K562 (cell line): ENCODE results near the gene ZCCHC24. TPM values are rescaled to one million over a fixed set of nuclear protein-coding genes. Genes with fewer than 3 reads are reported as not detected.

Experiments
- CAMTA2 ChIP-seq: fragments of 250-450 bp; sonication (Bioruptor Pico); conservative IDR thresholded peaks from 2 replicates; pipeline ENCODE4 v1.5.1; 2022
- CHD1 ChIP-seq: fragments of 200-600 bp; sonication (generic); IDR thresholded peaks from one replicate; pipeline ENCODE4 v1.6.1; 2012; ENCODE audit warnings: mild to moderate bottlenecking, moderate library complexity, low read length, inconsistent platforms
- L3MBTL2 ChIP-seq: fragments of 450-650 bp; IDR thresholded peaks from 2 replicates; pipeline ENCODE4 v1.6.1; 2016; ENCODE audit warnings: mild to moderate bottlenecking, moderate library complexity
- NFXL1 ChIP-seq: fragments of 450-650 bp; formaldehyde crosslinking; IDR thresholded peaks from 2 replicates; pipeline ENCODE4 v1.4.0; 2021; ENCODE audit warnings: mild to moderate bottlenecking
- NONO ChIP-seq, 2 experiments: fragments of 200-400 bp in 1 of 2; fragments of 450-650 bp in 1 of 2; formaldehyde crosslinking in 1 of 2; IDR thresholded peaks; 2 replicates each; pipeline ENCODE4 v1.6.1; 2017; ENCODE audit warnings: low read depth in 2 of 2, mild to moderate bottlenecking in 2 of 2, moderate library complexity in 2 of 2, low read length in 1 of 2
- PHB ChIP-seq: fragments of 250-450 bp; sonication (Bioruptor Pico); IDR thresholded peaks from 2 replicates; pipeline ENCODE4 v1.5.0; 2021
- POLR3A ChIP-seq: IDR thresholded peaks from 2 replicates; pipeline ENCODE4 v1.6.1; 2011; ENCODE audit warnings: borderline replicate concordance, mild to moderate bottlenecking, moderate library complexity; ENCODE audit not compliant: insufficient read length, insufficient read depth; ENCODE audit errors: extremely low read depth
- POLR3G ChIP-seq: IDR thresholded peaks from 2 replicates; pipeline ENCODE4 v1.6.1; 2011; ENCODE audit not compliant: insufficient read length, insufficient replicate concordance; ENCODE audit errors: extremely low read depth
- RBM39 ChIP-seq: fragments of 200-400 bp; formaldehyde crosslinking; optimal IDR thresholded peaks from 2 replicates; pipeline ENCODE3; 2018; ENCODE audit warnings: low read depth, low read length
- SMARCA5 ChIP-seq: fragments of 450-650 bp; IDR thresholded peaks from 2 replicates; pipeline ENCODE4 v1.6.1; 2016
- TRIM28 ChIP-seq: fragments of 450-650 bp; IDR thresholded peaks from 2 replicates; pipeline ENCODE4 v1.6.1; 2017
- ZNF316 ChIP-seq: fragments of 450-650 bp; IDR thresholded peaks from 2 replicates; pipeline ENCODE4 v1.6.1; 2016
- ZNF436 ChIP-seq: fragments of 250-450, 450-650 bp; sonication (Bioruptor Pico); formaldehyde crosslinking; IDR thresholded peaks from 2 replicates; pipeline ENCODE4 v1.7.0; 2020; ENCODE audit warnings: mild to moderate bottlenecking
- ZNF507 ChIP-seq: conservative IDR thresholded peaks from 2 replicates; pipeline ENCODE4 v1.6.1; 2017; ENCODE audit warnings: missing genetic modification characterization, missing compliant biosample characterization
- polyA plus RNA-seq, 8 experiments: library from polyadenylated mRNA; depleted of rRNA in 4 of 8; stranded (reverse) in 5 of 8; unstranded in 3 of 8; fragments of >200 nt; fragmentation: Nextera tagmentation in 2 of 8; fragmentation: Illumina TruSeq in 1 of 8; extraction: Ambion mirVana in 2 of 8; extraction: Trizol in 1 of 8; gene quantifications; 2 replicates each; pipeline versions ENCODE4 v1.2.1 to v1.2.3, GENCODE V29; 2011 to 2014; ENCODE audit warnings: inconsistent platforms in 1 of 8, missing spikeins in 1 of 8
- total RNA-seq, 7 experiments: library from RNA; depleted of rRNA in 6 of 7; stranded (reverse); fragments of >200 nt in 6 of 7; fragmentation: Illumina TruSeq in 2 of 7; extraction: Trizol in 2 of 7; gene quantifications; 2 replicates each; pipeline versions ENCODE4 v1.2.1 to v1.2.3, GENCODE V29; 2011 to 2021; ENCODE audit warnings: low replicate concordance in 1 of 7
- TF ChIP-seq, protein P1 (sequence below): sonication (generic); formaldehyde crosslinking; IDR thresholded peaks from 2 replicates; pipeline ENCODE4 v1.8.0; 2023; ENCODE audit warnings: mild to moderate bottlenecking, missing genetic modification reagents
- TF ChIP-seq, protein P2 (sequence below): fragments of 250-450 bp; sonication (Bioruptor Pico); IDR thresholded peaks from 2 replicates; pipeline ENCODE4 v1.8.0; 2022; ENCODE audit warnings: moderate library complexity, mild to moderate bottlenecking, inconsistent platforms
- TF ChIP-seq, protein P3 (sequence below): fragments of 250-450 bp; sonication (Bioruptor Pico); IDR thresholded peaks from 2 replicates; pipeline ENCODE4 v1.5.0; 2020; ENCODE audit warnings: mild to moderate bottlenecking
- TF ChIP-seq, protein P4 (sequence below): fragments of 450-650 bp; IDR thresholded peaks from 2 replicates; pipeline ENCODE4 v1.6.1; 2016; ENCODE audit warnings: missing biosample characterization, missing genetic modification characterization
- TF ChIP-seq, protein P5 (sequence below): fragments of 450-650 bp; IDR thresholded peaks from 2 replicates; pipeline ENCODE4 v1.6.1; 2018; ENCODE audit warnings: mild to moderate bottlenecking, low read depth; ENCODE audit not compliant: partially characterized antibody
- TF ChIP-seq, protein P6 (sequence below), 2 experiments: IDR thresholded peaks; 2 replicates each; pipeline ENCODE4 v1.6.1; 2012; ENCODE audit warnings: improper control_type of control experiment in 2 of 2, low read depth in 2 of 2, low read length in 2 of 2, borderline replicate concordance in 1 of 2

ZCCHC24 gene
- total and polyA plus RNA-seq, 9 of the 15 experiments (the other 6 are each of a cell fraction or from before 2014, with no cell fraction given) = 0.84 to 11.0 (median 4.6) TPM

DNA sequence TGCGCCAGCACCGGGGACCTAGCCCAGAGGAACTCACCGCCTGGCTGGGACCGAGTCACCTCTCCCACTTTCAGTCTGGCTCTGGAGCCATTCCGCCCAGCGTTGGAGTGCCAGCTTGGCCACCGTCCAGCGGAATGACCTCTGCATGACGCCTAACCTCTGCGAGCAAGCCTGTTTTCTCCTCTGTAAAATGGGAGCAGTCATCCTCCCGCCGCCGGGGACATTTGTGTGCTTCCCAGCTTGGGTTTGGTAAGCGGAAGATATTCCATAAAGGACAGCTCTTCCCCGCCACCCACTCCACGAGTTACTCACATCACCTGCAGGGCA lies 1.3 kb upstream of the ZCCHC24 start (continued):
- TF ChIP-seq, protein P1, sequence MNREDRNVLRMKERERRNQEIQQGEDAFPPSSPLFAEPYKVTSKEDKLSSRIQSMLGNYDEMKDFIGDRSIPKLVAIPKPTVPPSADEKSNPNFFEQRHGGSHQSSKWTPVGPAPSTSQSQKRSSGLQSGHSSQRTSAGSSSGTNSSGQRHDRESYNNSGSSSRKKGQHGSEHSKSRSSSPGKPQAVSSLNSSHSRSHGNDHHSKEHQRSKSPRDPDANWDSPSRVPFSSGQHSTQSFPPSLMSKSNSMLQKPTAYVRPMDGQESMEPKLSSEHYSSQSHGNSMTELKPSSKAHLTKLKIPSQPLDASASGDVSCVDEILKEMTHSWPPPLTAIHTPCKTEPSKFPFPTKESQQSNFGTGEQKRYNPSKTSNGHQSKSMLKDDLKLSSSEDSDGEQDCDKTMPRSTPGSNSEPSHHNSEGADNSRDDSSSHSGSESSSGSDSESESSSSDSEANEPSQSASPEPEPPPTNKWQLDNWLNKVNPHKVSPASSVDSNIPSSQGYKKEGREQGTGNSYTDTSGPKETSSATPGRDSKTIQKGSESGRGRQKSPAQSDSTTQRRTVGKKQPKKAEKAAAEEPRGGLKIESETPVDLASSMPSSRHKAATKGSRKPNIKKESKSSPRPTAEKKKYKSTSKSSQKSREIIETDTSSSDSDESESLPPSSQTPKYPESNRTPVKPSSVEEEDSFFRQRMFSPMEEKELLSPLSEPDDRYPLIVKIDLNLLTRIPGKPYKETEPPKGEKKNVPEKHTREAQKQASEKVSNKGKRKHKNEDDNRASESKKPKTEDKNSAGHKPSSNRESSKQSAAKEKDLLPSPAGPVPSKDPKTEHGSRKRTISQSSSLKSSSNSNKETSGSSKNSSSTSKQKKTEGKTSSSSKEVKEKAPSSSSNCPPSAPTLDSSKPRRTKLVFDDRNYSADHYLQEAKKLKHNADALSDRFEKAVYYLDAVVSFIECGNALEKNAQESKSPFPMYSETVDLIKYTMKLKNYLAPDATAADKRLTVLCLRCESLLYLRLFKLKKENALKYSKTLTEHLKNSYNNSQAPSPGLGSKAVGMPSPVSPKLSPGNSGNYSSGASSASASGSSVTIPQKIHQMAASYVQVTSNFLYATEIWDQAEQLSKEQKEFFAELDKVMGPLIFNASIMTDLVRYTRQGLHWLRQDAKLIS = no peak
- TF ChIP-seq PHB (CRISPR knock-in tag) (no peak), L3MBTL2 (no peak), POLR3G (no peak), NONO (IDR thresholded peaks at IDR 0.05; ENCODE audit: low read depth in 2 of 2, low read length in 1 of 2) (no peak), CAMTA2 (CRISPR knock-in tag) (no peak), RBM39 (no peak), ZNF507 (tag) (no peak), CHD1 (no peak), TRIM28 (no peak), POLR3A (no peak), SMARCA5 (peak; percentile 72), ZNF436 (CRISPR knock-in tag) (no peak), NFXL1 (CRISPR knock-in tag) (no peak), ZNF316 (no peak)
- TF ChIP-seq, protein P2, sequence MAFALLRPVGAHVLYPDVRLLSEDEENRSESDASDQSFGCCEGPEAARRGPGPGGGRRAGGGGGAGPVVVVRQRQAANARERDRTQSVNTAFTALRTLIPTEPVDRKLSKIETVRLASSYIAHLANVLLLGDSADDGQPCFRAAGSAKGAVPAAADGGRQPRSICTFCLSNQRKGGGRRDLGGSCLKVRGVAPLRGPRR (CRISPR knock-in tag) = no peak
- TF ChIP-seq, protein P3, sequence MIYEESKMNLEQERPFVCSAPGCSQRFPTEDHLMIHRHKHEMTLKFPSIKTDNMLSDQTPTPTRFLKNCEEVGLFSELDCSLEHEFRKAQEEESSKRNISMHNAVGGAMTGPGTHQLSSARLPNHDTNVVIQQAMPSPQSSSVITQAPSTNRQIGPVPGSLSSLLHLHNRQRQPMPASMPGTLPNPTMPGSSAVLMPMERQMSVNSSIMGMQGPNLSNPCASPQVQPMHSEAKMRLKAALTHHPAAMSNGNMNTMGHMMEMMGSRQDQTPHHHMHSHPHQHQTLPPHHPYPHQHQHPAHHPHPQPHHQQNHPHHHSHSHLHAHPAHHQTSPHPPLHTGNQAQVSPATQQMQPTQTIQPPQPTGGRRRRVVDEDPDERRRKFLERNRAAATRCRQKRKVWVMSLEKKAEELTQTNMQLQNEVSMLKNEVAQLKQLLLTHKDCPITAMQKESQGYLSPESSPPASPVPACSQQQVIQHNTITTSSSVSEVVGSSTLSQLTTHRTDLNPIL (CRISPR knock-in tag) = no peak
- TF ChIP-seq, protein P4, sequence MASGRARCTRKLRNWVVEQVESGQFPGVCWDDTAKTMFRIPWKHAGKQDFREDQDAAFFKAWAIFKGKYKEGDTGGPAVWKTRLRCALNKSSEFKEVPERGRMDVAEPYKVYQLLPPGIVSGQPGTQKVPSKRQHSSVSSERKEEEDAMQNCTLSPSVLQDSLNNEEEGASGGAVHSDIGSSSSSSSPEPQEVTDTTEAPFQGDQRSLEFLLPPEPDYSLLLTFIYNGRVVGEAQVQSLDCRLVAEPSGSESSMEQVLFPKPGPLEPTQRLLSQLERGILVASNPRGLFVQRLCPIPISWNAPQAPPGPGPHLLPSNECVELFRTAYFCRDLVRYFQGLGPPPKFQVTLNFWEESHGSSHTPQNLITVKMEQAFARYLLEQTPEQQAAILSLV (tag) = no peak
- TF ChIP-seq, protein P5, sequence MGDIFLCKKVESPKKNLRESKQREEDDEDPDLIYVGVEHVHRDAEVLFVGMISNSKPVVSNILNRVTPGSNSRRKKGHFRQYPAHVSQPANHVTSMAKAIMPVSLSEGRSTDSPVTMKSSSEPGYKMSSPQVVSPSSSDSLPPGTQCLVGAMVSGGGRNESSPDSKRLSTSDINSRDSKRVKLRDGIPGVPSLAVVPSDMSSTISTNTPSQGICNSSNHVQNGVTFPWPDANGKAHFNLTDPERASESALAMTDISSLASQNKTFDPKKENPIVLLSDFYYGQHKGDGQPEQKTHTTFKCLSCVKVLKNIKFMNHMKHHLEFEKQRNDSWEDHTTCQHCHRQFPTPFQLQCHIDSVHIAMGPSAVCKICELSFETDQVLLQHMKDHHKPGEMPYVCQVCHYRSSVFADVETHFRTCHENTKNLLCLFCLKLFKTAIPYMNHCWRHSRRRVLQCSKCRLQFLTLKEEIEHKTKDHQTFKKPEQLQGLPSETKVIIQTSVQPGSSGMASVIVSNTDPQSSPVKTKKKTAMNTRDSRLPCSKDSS = no peak
- TF ChIP-seq, protein P6, sequence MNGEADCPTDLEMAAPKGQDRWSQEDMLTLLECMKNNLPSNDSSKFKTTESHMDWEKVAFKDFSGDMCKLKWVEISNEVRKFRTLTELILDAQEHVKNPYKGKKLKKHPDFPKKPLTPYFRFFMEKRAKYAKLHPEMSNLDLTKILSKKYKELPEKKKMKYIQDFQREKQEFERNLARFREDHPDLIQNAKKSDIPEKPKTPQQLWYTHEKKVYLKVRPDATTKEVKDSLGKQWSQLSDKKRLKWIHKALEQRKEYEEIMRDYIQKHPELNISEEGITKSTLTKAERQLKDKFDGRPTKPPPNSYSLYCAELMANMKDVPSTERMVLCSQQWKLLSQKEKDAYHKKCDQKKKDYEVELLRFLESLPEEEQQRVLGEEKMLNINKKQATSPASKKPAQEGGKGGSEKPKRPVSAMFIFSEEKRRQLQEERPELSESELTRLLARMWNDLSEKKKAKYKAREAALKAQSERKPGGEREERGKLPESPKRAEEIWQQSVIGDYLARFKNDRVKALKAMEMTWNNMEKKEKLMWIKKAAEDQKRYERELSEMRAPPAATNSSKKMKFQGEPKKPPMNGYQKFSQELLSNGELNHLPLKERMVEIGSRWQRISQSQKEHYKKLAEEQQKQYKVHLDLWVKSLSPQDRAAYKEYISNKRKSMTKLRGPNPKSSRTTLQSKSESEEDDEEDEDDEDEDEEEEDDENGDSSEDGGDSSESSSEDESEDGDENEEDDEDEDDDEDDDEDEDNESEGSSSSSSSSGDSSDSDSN (IDR thresholded peaks at IDR 0.05; ENCODE audit: borderline replicate concordance in 1 of 2, low read depth in 2 of 2, low read length in 2 of 2) = no peak
